ENCODE results near the gene MYO1D. TPM values are rescaled to one million over a fixed set of nuclear protein-coding genes. Genes with fewer than 3 reads are reported as not detected.

MYO1D gene
- total and polyA plus RNA-seq, 2 of the 13 experiments (the other 11 are each of a cell fraction or from before 2014, with no cell fraction given), result 13.2 to 17.3 TPM

GRCh38 chr17:32907583-32907982, 30.7 kb upstream of the MYO1D start:
- FAIRE-seq (no peak), ATAC-seq (no peak), DNase-seq (ENCODE audit: low spot score) (no peak)
- in situ Hi-C loops (cut with HindIII; ENCODE audit: extremely low pct_ligation_motif_present, low pct_unique_long_range_greater_than_20kb), result no loop called here
- Histone ChIP-seq H3K27me3 (ENCODE audit: control insufficient read depth in 1 of 2, insufficient read depth in 2 of 2, low read length in 2 of 2) (no peaks in the 10 kb centered on the region), H3K4me3 (replicated peaks in 1 of 3; ENCODE audit: insufficient read depth in 1 of 3, low read depth in 2 of 3, low read length in 3 of 3) (no peak overlapping the region), H3K9ac (ENCODE audit: insufficient read depth, low read depth, low read length) (no peak overlapping the region), H2AFZ (ENCODE audit: low read length) (no peak overlapping the region), H3K79me2 (ENCODE audit: insufficient read depth, low read length) (no peaks in the 10 kb centered on the region), H3K27ac (ENCODE audit: extremely low read length, insufficient read depth, low read length) (no peak overlapping the region), H3K4me1 (ENCODE audit: insufficient read depth, low read length) (peaks cover 52% of the 10 kb centered on the region), H4K20me1 (ENCODE audit: insufficient read depth, low read length) (no peaks in the 10 kb centered on the region), H3K4me2 (ENCODE audit: low read depth, low read length) (no peak overlapping the region), H3K9me3 (ENCODE audit: low read length) (no peaks in the 10 kb centered on the region), H3K36me3 (replicated peaks in 1 of 2; ENCODE audit: control insufficient read depth in 1 of 2, insufficient read depth in 2 of 2, low read length in 2 of 2) (no peaks in the 10 kb centered on the region)
- WGBS (ENCODE audit: low lambda C conversion rate), result 26% methylated on average over 6 of the region's 6 CpGs
- no peak for TF ChIP-seq ZNF354B (CRISPR knock-in tag; IDR thresholded peaks at IDR 0.05)
- TF ChIP-seq ZBTB1 (CRISPR knock-in tag; IDR thresholded peaks at IDR 0.05; ENCODE audit: borderline replicate concordance), result no peak
- no peak for TF ChIP-seq SAFB2 (CRISPR knock-in tag; IDR thresholded peaks at IDR 0.05; ENCODE audit: borderline replicate concordance, low read depth)
- no peak for TF ChIP-seq ZNF17 (CRISPR knock-in tag; IDR thresholded peaks at IDR 0.05)
- TF ChIP-seq ZNF549 (CRISPR knock-in tag; IDR thresholded peaks at IDR 0.05), result no peak
- no peak for TF ChIP-seq HHEX (CRISPR knock-in tag; IDR thresholded peaks at IDR 0.05)
- no peak for TF ChIP-seq RNF2 (conservative IDR thresholded peaks at IDR 0.05; ENCODE audit: low read depth)
- no peak for TF ChIP-seq ZNF468 (CRISPR knock-in tag; IDR thresholded peaks at IDR 0.05)
- no peak for TF ChIP-seq CSRNP1 (CRISPR knock-in tag; IDR thresholded peaks at IDR 0.05)
- no peak for TF ChIP-seq MEF2D (CRISPR knock-in tag; IDR thresholded peaks at IDR 0.05)
- TF ChIP-seq FOXA1 (IDR thresholded peaks at IDR 0.05), result no peak
- TF ChIP-seq FOXA1 (CRISPR knock-in tag; IDR thresholded peaks at IDR 0.05), result no peak
- TF ChIP-seq ZNF556 (CRISPR knock-in tag; IDR thresholded peaks at IDR 0.05; ENCODE audit: borderline replicate concordance), result no peak
- no peak for TF ChIP-seq ZNF563 (CRISPR knock-in tag; IDR thresholded peaks at IDR 0.05)
- TF ChIP-seq PREB (CRISPR knock-in tag; IDR thresholded peaks at IDR 0.05), result no peak
- no peak for TF ChIP-seq ZNF10 (CRISPR knock-in tag; IDR thresholded peaks at IDR 0.05; ENCODE audit: borderline replicate concordance, low read depth)
- TF ChIP-seq NPAS2 (CRISPR knock-in tag; IDR thresholded peaks at IDR 0.05; ENCODE audit: borderline replicate concordance), result no peak
- TF ChIP-seq CAMTA2 (CRISPR knock-in tag; IDR thresholded peaks at IDR 0.05; ENCODE audit: borderline replicate concordance), result no peak
- intact Hi-C loops (cut with micrococcal nuclease; ENCODE audit: unreplicated experiment), result no loop called here
- POLR2A ChIA-PET, result interaction anchor here (0.7 kb wide), 1 partner anchor 21 kb away, joined by 4 read pairs; no protein-coding TSS in a partner anchor
- no TSS peak for BruUV-seq (replicated peaks)
- CTCF ChIA-PET (ENCODE audit: low intra/inter-chr PET ratio, low total read pairs), result no interaction called here

Measured in HepG2 (cell line).